ENCODE results near the gene LCE3A. TPM values are rescaled to one million over a fixed set of nuclear protein-coding genes. Genes with fewer than 3 reads are reported as not detected.

LCE3A gene
- total RNA-seq, 1 donor from 2014 or later, result not detected

- Histone ChIP-seq H3K27me3 (ENCODE audit: control insufficient read depth in 3 of 3, insufficient read depth in 3 of 3, low read length in 3 of 3) (no peaks in the 10 kb centered on the region), H3K9me3 (ENCODE audit: control insufficient read depth in 3 of 3, low read length in 3 of 3) (no peaks in the 10 kb centered on the region), H3K27ac (ENCODE audit: low read depth, low read length) (no peak overlapping the region), H3K36me3 (ENCODE audit: control insufficient read depth in 3 of 3, insufficient read depth in 3 of 3, low read length in 3 of 3) (no peaks in the 10 kb centered on the region), H3K4me3 (ENCODE audit: low read length in 3 of 3) (no peak overlapping the region), H3K9ac (ENCODE audit: low read depth in 1 of 3, low read length in 3 of 3) (no peak overlapping the region), H3K4me1 (ENCODE audit: control insufficient read depth in 3 of 3, insufficient read depth in 3 of 3, low read length in 3 of 3) (no peaks in the 10 kb centered on the region)
Observed at GRCh38 chr1:152643945-152644344, 21.0 kb upstream of the LCE3A start.

GRCh38 chr1:152640351-152640750 lies 17.4 kb upstream of the LCE3A start:
- H3K27me3 ChIP-seq (ENCODE audit: control insufficient read depth in 3 of 3, insufficient read depth in 3 of 3, low read length in 3 of 3), result no peaks in the 10 kb centered on the region
- H3K4me1 ChIP-seq (ENCODE audit: control insufficient read depth in 3 of 3, insufficient read depth in 3 of 3, low read length in 3 of 3), result no peaks in the 10 kb centered on the region
- H3K9ac ChIP-seq (ENCODE audit: low read depth in 1 of 3, low read length in 3 of 3), result no peak overlapping the region
- H3K4me3 ChIP-seq (ENCODE audit: low read length in 3 of 3), result no peak overlapping the region
- H3K27ac ChIP-seq (ENCODE audit: low read depth, low read length), result no peak overlapping the region
- H3K36me3 ChIP-seq (ENCODE audit: control insufficient read depth in 3 of 3, insufficient read depth in 3 of 3, low read length in 3 of 3), result no peaks in the 10 kb centered on the region
- H3K9me3 ChIP-seq (ENCODE audit: control insufficient read depth in 3 of 3, low read length in 3 of 3), result peaks cover 0 to 5% (median 3%) of the 10 kb centered on the region in 3 donors

- no peak overlapping the region for H3K9ac ChIP-seq (ENCODE audit: low read depth in 1 of 3, low read length in 3 of 3)
- no peak overlapping the region for H3K27ac ChIP-seq (ENCODE audit: low read depth, low read length)
- no peaks in the 10 kb centered on the region for H3K9me3 ChIP-seq (ENCODE audit: control insufficient read depth in 3 of 3, low read length in 3 of 3)
- no peaks in the 10 kb centered on the region for H3K36me3 ChIP-seq (ENCODE audit: control insufficient read depth in 3 of 3, insufficient read depth in 3 of 3, low read length in 3 of 3)
- no peaks in the 10 kb centered on the region for H3K4me1 ChIP-seq (ENCODE audit: control insufficient read depth in 3 of 3, insufficient read depth in 3 of 3, low read length in 3 of 3)
- H3K4me3 ChIP-seq (ENCODE audit: low read length in 3 of 3), result no peak overlapping the region
- no peaks in the 10 kb centered on the region for H3K27me3 ChIP-seq (ENCODE audit: control insufficient read depth in 3 of 3, insufficient read depth in 3 of 3, low read length in 3 of 3)
Observed at GRCh38 chr1:152630596-152630995, 7.7 kb upstream of the LCE3A start.

GRCh38 chr1:152626744-152627143 lies 3.8 kb upstream of the LCE3A start:
- H3K9ac ChIP-seq (ENCODE audit: low read depth in 1 of 3, low read length in 3 of 3), result no peak overlapping the region
- H3K27me3 ChIP-seq (ENCODE audit: control insufficient read depth in 3 of 3, insufficient read depth in 3 of 3, low read length in 3 of 3), result peaks cover 0 to 6% (median 5%) of the 10 kb centered on the region in 3 donors
- H3K4me3 ChIP-seq (ENCODE audit: low read length in 3 of 3), result no peak overlapping the region
- no peaks in the 10 kb centered on the region for H3K9me3 ChIP-seq (ENCODE audit: control insufficient read depth in 3 of 3, low read length in 3 of 3)
- no peaks in the 10 kb centered on the region for H3K36me3 ChIP-seq (ENCODE audit: control insufficient read depth in 3 of 3, insufficient read depth in 3 of 3, low read length in 3 of 3)
- no peak overlapping the region for H3K27ac ChIP-seq (ENCODE audit: low read depth, low read length)
- H3K4me1 ChIP-seq (ENCODE audit: control insufficient read depth in 3 of 3, insufficient read depth in 3 of 3, low read length in 3 of 3), result no peaks in the 10 kb centered on the region

GRCh38 chr1:152623203-152623844 lies 421 bp upstream of the LCE3A start:
- Histone ChIP-seq H3K27me3 (ENCODE audit: control insufficient read depth in 3 of 3, insufficient read depth in 3 of 3, low read length in 3 of 3) (peaks cover 0 to 6% (median 5%) of the 10 kb centered on the region in 3 donors), H3K4me3 (ENCODE audit: low read length in 3 of 3) (no peak overlapping the region), H3K4me1 (ENCODE audit: control insufficient read depth in 3 of 3, insufficient read depth in 3 of 3, low read length in 3 of 3) (no peaks in the 10 kb centered on the region), H3K27ac (ENCODE audit: low read depth, low read length) (no peak overlapping the region), H3K9ac (ENCODE audit: low read depth in 1 of 3, low read length in 3 of 3) (no peak overlapping the region), H3K36me3 (ENCODE audit: control insufficient read depth in 3 of 3, insufficient read depth in 3 of 3, low read length in 3 of 3) (no peaks in the 10 kb centered on the region), H3K9me3 (ENCODE audit: control insufficient read depth in 3 of 3, low read length in 3 of 3) (peaks cover 0 to 4% (median 3%) of the 10 kb centered on the region in 3 donors)

- Histone ChIP-seq H3K9me3 (ENCODE audit: control insufficient read depth in 3 of 3, low read length in 3 of 3) (peaks cover 2 to 8% (median 5%) of the 10 kb centered on the region in 3 donors), H3K4me3 (ENCODE audit: low read length in 3 of 3) (no peak overlapping the region), H3K27me3 (ENCODE audit: control insufficient read depth in 3 of 3, insufficient read depth in 3 of 3, low read length in 3 of 3) (peaks cover 0 to 6% (median 5%) of the 10 kb centered on the region in 3 donors), H3K9ac (ENCODE audit: low read depth in 1 of 3, low read length in 3 of 3) (no peak overlapping the region), H3K4me1 (ENCODE audit: control insufficient read depth in 3 of 3, insufficient read depth in 3 of 3, low read length in 3 of 3) (no peaks in the 10 kb centered on the region), H3K27ac (ENCODE audit: low read depth, low read length) (no peak overlapping the region), H3K36me3 (ENCODE audit: control insufficient read depth in 3 of 3, insufficient read depth in 3 of 3, low read length in 3 of 3) (no peaks in the 10 kb centered on the region)
Observed at GRCh38 chr1:152621993-152622392, 910 bp downstream of the LCE3A start.

- H3K9me3 ChIP-seq (ENCODE audit: control insufficient read depth in 3 of 3, low read length in 3 of 3), result peaks cover 2 to 4% (median 2%) of the 10 kb centered on the region in 3 donors
- no peak within 1 kb of the TSS for H3K9ac ChIP-seq (ENCODE audit: low read depth in 1 of 3, low read length in 3 of 3)
- H3K27ac ChIP-seq (ENCODE audit: low read depth, low read length), result no peak within 1 kb of the TSS
- H3K4me3 ChIP-seq (ENCODE audit: low read length in 3 of 3), result no peak within 1 kb of the TSS
- no peaks in the 10 kb centered on the region for H3K36me3 ChIP-seq (ENCODE audit: control insufficient read depth in 3 of 3, insufficient read depth in 3 of 3, low read length in 3 of 3)
- H3K4me1 ChIP-seq (ENCODE audit: control insufficient read depth in 3 of 3, insufficient read depth in 3 of 3, low read length in 3 of 3), result no peaks in the 10 kb centered on the region
- no peaks in the 10 kb centered on the region for H3K27me3 ChIP-seq (ENCODE audit: control insufficient read depth in 3 of 3, insufficient read depth in 3 of 3, low read length in 3 of 3)
Observed at GRCh38 chr1:152613511-152613910, 9.4 kb downstream of the LCE3A start, which contains the start of gene LCE3B. Gene LCE3B (plus strand): TSS chr1:152613811. CDS start chr1:152613811, 0 bp downstream.

- Histone ChIP-seq H3K27me3 (ENCODE audit: control insufficient read depth in 3 of 3, insufficient read depth in 3 of 3, low read length in 3 of 3) (no peaks in the 10 kb centered on the region), H3K9me3 (ENCODE audit: control insufficient read depth in 3 of 3, low read length in 3 of 3) (no peaks in the 10 kb centered on the region), H3K4me3 (ENCODE audit: low read length in 3 of 3) (no peak within 1 kb of the TSS), H3K9ac (ENCODE audit: low read depth in 1 of 3, low read length in 3 of 3) (no peak within 1 kb of the TSS), H3K4me1 (ENCODE audit: control insufficient read depth in 3 of 3, insufficient read depth in 3 of 3, low read length in 3 of 3) (no peaks in the 10 kb centered on the region), H3K27ac (ENCODE audit: low read depth, low read length) (no peak within 1 kb of the TSS), H3K36me3 (ENCODE audit: control insufficient read depth in 3 of 3, insufficient read depth in 3 of 3, low read length in 3 of 3) (no peaks in the 10 kb centered on the region)
Observed at GRCh38 chr1:152599934-152600333, 23.0 kb downstream of the LCE3A start, which contains the start of gene LCE3C. Gene LCE3C (plus strand): TSS chr1:152600234. CDS start chr1:152600732, 498 bp downstream.

- Histone ChIP-seq H3K9me3 (ENCODE audit: control insufficient read depth in 3 of 3, low read length in 3 of 3) (no peaks in the 10 kb centered on the region), H3K36me3 (ENCODE audit: control insufficient read depth in 3 of 3, insufficient read depth in 3 of 3, low read length in 3 of 3) (no peaks in the 10 kb centered on the region), H3K9ac (ENCODE audit: low read depth in 1 of 3, low read length in 3 of 3) (no peak overlapping the region), H3K27me3 (ENCODE audit: control insufficient read depth in 3 of 3, insufficient read depth in 3 of 3, low read length in 3 of 3) (no peaks in the 10 kb centered on the region), H3K4me1 (ENCODE audit: control insufficient read depth in 3 of 3, insufficient read depth in 3 of 3, low read length in 3 of 3) (no peaks in the 10 kb centered on the region), H3K4me3 (ENCODE audit: low read length in 3 of 3) (no peak overlapping the region), H3K27ac (ENCODE audit: low read depth, low read length) (no peak overlapping the region)
Observed at GRCh38 chr1:152596986-152597385, 25.9 kb downstream of the LCE3A start.

GRCh38 chr1:152585586-152585985 lies 37.3 kb downstream of the LCE3A start:
- Histone ChIP-seq H3K27me3 (ENCODE audit: control insufficient read depth in 3 of 3, insufficient read depth in 3 of 3, low read length in 3 of 3) (no peaks in the 10 kb centered on the region), H3K4me3 (ENCODE audit: low read length in 3 of 3) (no peak overlapping the region), H3K9ac (ENCODE audit: low read depth in 1 of 3, low read length in 3 of 3) (no peak overlapping the region), H3K9me3 (ENCODE audit: control insufficient read depth in 3 of 3, low read length in 3 of 3) (no peaks in the 10 kb centered on the region), H3K4me1 (ENCODE audit: control insufficient read depth in 3 of 3, insufficient read depth in 3 of 3, low read length in 3 of 3) (no peaks in the 10 kb centered on the region), H3K36me3 (ENCODE audit: control insufficient read depth in 3 of 3, insufficient read depth in 3 of 3, low read length in 3 of 3) (no peaks in the 10 kb centered on the region), H3K27ac (ENCODE audit: low read depth, low read length) (no peak overlapping the region)

Measured in skeletal muscle tissue (tissue), 4 donors.